K562 (cell line): Measurements from ENCODE around the gene TOM1L1. TPM values are rescaled to one million over a fixed set of nuclear protein-coding genes. Genes with fewer than 3 reads are reported as not detected.

ENCODE experiments used
- CBFA2T3 ChIP-seq: fragments of 450-650 bp; IDR thresholded peaks from 2 replicates; pipeline ENCODE4 v1.6.1; 2017
- CREM ChIP-seq: IDR thresholded peaks from 2 replicates; pipeline ENCODE4 v1.6.1; 2014; ENCODE audit warnings: antibody characterized with exemption, low read depth
- JUND ChIP-seq, 2 experiments: IDR thresholded peaks; 2 replicates in 1 of 2; 3 replicates in 1 of 2; pipeline ENCODE4 v1.6.1; 2011; ENCODE audit warnings: borderline replicate concordance in 2 of 2, low read depth in 2 of 2, low read length in 2 of 2, improper control_type of control experiment in 1 of 2, missing biosample characterization in 1 of 2, missing genetic modification characterization in 1 of 2, missing genetic modification reagents in 1 of 2
- KLF16 ChIP-seq: IDR thresholded peaks from 2 replicates; pipeline ENCODE4 v1.6.1; 2016; ENCODE audit warnings: antibody characterized with exemption
- PBX2 ChIP-seq, 2 experiments: IDR thresholded peaks in 1 of 2; conservative IDR thresholded peaks in 1 of 2; 2 replicates each; pipeline ENCODE4 v1.6.1; 2016; ENCODE audit warnings: low read depth in 2 of 2, mild to moderate bottlenecking in 1 of 2, missing compliant biosample characterization in 1 of 2, missing genetic modification characterization in 1 of 2, moderate library complexity in 1 of 2
- SMAD1 ChIP-seq: fragments of 150-350 bp; IDR thresholded peaks from 2 replicates; pipeline ENCODE4 v1.6.1; 2014; ENCODE audit warnings: low read length, low read depth; ENCODE audit not compliant: partially characterized antibody
- TCF3 ChIP-seq: sonication (generic); formaldehyde crosslinking; IDR thresholded peaks from 2 replicates; pipeline ENCODE4 v1.4.0; 2020; ENCODE audit warnings: mild to moderate bottlenecking, missing genetic modification reagents
- TEAD4 ChIP-seq, 2 experiments: sonication (generic) in 1 of 2; formaldehyde crosslinking in 1 of 2; IDR thresholded peaks; 2 replicates each; pipeline versions ENCODE4 v1.6.1 to v1.8.0; 2012 to 2022; ENCODE audit warnings: borderline replicate concordance in 1 of 2, inconsistent platforms in 1 of 2, low read length in 1 of 2, mild to moderate bottlenecking in 1 of 2, missing genetic modification reagents in 1 of 2
- ZBTB17 ChIP-seq: fragments of 450-650 bp; formaldehyde crosslinking; IDR thresholded peaks from 2 replicates; pipeline ENCODE4 v1.4.0; 2020; ENCODE audit warnings: mild to moderate bottlenecking
- ZNF133 ChIP-seq: fragments of 250-450 bp; sonication (Bioruptor Pico); IDR thresholded peaks from 2 replicates; pipeline ENCODE4 v1.4.0; 2020; ENCODE audit warnings: mild to moderate bottlenecking
- ZNF316 ChIP-seq: fragments of 450-650 bp; IDR thresholded peaks from 2 replicates; pipeline ENCODE4 v1.6.1; 2016
- polyA plus RNA-seq, 8 experiments: library from polyadenylated mRNA; depleted of rRNA in 4 of 8; stranded (reverse) in 5 of 8; unstranded in 3 of 8; fragments of >200 nt; fragmentation: Nextera tagmentation in 2 of 8; fragmentation: Illumina TruSeq in 1 of 8; extraction: Ambion mirVana in 2 of 8; extraction: Trizol in 1 of 8; gene quantifications; 2 replicates each; pipeline versions ENCODE4 v1.2.1 to v1.2.3, GENCODE V29; 2011 to 2014; ENCODE audit warnings: inconsistent platforms in 1 of 8, missing spikeins in 1 of 8
- total RNA-seq, 7 experiments: library from RNA; depleted of rRNA in 6 of 7; stranded (reverse); fragments of >200 nt in 6 of 7; fragmentation: Illumina TruSeq in 2 of 7; extraction: Trizol in 2 of 7; gene quantifications; 2 replicates each; pipeline versions ENCODE4 v1.2.1 to v1.2.3, GENCODE V29; 2011 to 2021; ENCODE audit warnings: low replicate concordance in 1 of 7
- TF ChIP-seq, protein P1 (sequence below): sonication (generic); formaldehyde crosslinking; IDR thresholded peaks from 2 replicates; pipeline ENCODE4 v1.8.0; 2022; ENCODE audit warnings: missing genetic modification reagents, mild to moderate bottlenecking, borderline replicate concordance
- TF ChIP-seq, protein P2 (sequence below), 2 experiments: fragments of 450-650 bp; IDR thresholded peaks; 2 replicates each; pipeline ENCODE4 v1.6.1; 2016
- TF ChIP-seq, protein P3 (sequence below): fragments of 450-650 bp; IDR thresholded peaks from 2 replicates; pipeline ENCODE4 v1.6.1; 2016

The TOM1L1 gene
- total and polyA plus RNA-seq, 9 of the 15 experiments (the other 6 are each of a cell fraction or from before 2014, with no cell fraction given) = 21.3 to 74.3 (median 31.0) TPM

DNA sequence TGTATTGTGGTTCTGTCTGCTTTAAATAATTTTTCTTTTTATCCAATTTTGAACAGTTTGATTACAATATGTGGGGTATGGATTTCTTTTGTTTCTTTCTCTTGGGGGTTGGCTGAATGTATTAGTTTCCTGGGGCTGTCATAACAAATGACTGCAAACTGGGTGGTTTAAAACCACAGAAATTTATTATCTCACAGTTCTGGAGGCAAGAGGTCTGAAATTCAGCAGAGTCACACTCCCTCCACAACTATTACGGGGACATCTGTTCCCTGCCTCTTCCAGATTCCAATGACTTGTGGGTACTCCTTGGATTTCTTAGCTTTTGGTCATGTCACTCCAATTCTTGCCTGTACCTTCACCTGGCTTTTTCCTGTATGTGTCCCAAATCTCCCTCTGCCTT is 44.1 kb downstream of the TOM1L1 start (continued):
- TF ChIP-seq, protein P1, sequence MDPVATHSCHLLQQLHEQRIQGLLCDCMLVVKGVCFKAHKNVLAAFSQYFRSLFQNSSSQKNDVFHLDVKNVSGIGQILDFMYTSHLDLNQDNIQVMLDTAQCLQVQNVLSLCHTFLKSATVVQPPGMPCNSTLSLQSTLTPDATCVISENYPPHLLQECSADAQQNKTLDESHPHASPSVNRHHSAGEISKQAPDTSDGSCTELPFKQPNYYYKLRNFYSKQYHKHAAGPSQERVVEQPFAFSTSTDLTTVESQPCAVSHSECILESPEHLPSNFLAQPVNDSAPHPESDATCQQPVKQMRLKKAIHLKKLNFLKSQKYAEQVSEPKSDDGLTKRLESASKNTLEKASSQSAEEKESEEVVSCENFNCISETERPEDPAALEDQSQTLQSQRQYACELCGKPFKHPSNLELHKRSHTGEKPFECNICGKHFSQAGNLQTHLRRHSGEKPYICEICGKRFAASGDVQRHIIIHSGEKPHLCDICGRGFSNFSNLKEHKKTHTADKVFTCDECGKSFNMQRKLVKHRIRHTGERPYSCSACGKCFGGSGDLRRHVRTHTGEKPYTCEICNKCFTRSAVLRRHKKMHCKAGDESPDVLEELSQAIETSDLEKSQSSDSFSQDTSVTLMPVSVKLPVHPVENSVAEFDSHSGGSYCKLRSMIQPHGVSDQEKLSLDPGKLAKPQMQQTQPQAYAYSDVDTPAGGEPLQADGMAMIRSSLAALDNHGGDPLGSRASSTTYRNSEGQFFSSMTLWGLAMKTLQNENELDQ = no peak
- TF ChIP-seq ZNF316 = peak; percentile 21; the same call in 1 of the 2 replicates
- 0 out of 2 replicates have a peak, but pooled peaks have one; percentile 6 for TF ChIP-seq CREM
- TF ChIP-seq ZNF133 = no peak
- TF ChIP-seq JUND (IDR thresholded peaks at IDR 0.05; ENCODE audit: borderline replicate concordance, low read depth, low read length) = no peak
- TF ChIP-seq JUND (tag; IDR thresholded peaks at IDR 0.05; ENCODE audit: borderline replicate concordance, low read depth, low read length) = 0 out of 3 replicates have a peak, but pooled peaks have one; percentile 16
- peak; percentile 52; the same call in 1 of the 2 replicates for TF ChIP-seq TCF3
- 0 out of 2 replicates have a peak, but pooled peaks have one; percentile 16 for TF ChIP-seq KLF16
- TF ChIP-seq, protein P2, sequence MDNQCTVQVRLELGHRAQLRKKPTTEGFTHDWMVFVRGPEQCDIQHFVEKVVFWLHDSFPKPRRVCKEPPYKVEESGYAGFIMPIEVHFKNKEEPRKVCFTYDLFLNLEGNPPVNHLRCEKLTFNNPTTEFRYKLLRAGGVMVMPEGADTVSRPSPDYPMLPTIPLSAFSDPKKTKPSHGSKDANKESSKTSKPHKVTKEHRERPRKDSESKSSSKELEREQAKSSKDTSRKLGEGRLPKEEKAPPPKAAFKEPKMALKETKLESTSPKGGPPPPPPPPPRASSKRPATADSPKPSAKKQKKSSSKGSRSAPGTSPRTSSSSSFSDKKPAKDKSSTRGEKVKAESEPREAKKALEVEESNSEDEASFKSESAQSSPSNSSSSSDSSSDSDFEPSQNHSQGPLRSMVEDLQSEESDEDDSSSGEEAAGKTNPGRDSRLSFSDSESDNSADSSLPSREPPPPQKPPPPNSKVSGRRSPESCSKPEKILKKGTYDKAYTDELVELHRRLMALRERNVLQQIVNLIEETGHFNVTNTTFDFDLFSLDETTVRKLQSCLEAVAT (IDR thresholded peaks at IDR 0.05) = 0 out of 4 replicates have a peak, but pooled peaks of 1 of the 2 experiments have one; percentile 38
- TF ChIP-seq CBFA2T3 = peak; percentile 56
- TF ChIP-seq, protein P3, sequence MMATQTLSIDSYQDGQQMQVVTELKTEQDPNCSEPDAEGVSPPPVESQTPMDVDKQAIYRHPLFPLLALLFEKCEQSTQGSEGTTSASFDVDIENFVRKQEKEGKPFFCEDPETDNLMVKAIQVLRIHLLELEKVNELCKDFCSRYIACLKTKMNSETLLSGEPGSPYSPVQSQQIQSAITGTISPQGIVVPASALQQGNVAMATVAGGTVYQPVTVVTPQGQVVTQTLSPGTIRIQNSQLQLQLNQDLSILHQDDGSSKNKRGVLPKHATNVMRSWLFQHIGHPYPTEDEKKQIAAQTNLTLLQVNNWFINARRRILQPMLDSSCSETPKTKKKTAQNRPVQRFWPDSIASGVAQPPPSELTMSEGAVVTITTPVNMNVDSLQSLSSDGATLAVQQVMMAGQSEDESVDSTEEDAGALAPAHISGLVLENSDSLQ = peak; percentile 73
- 0 out of 2 replicates have a peak, but pooled peaks have one; percentile 30 for TF ChIP-seq ZBTB17 (CRISPR knock-in tag)
- no peak for TF ChIP-seq PBX2 (CRISPR knock-in tag; IDR thresholded peaks at IDR 0.05; ENCODE audit: low read depth)
- TF ChIP-seq PBX2 (tag; conservative IDR thresholded peaks at IDR 0.05; ENCODE audit: low read depth) = peak; percentile 48
- no peak for TF ChIP-seq SMAD1
- peak; percentile 30; the same call in 1 of the 2 replicates for TF ChIP-seq TEAD4 (IDR thresholded peaks at IDR 0.05; ENCODE audit: low read length)
- TF ChIP-seq TEAD4 (CRISPR knock-in tag; IDR thresholded peaks at IDR 0.05; ENCODE audit: borderline replicate concordance) = no peak
